GM18511 (cell line): Measurements from ENCODE around the gene CYB561A3.
"Not testable (repeated sequence)": the region's sequence is repeated elsewhere in the genome, so short reads cannot be mapped to it uniquely, and the experiment has no call there.

Source experiments
- ATAC-seq: cut with Tn5 transposase; IDR thresholded peaks from one replicate; pipeline ENCODE4 v1.9.1; 2021; ENCODE audit warnings: mild to moderate bottlenecking, moderate library complexity; ENCODE audit not compliant: unreplicated experiment

The CYB561A3 gene, protein sequence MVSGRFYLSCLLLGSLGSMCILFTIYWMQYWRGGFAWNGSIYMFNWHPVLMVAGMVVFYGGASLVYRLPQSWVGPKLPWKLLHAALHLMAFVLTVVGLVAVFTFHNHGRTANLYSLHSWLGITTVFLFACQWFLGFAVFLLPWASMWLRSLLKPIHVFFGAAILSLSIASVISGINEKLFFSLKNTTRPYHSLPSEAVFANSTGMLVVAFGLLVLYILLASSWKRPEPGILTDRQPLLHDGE

GRCh38 chr11:61361741-61362541, at the start of gene CYB561A3, which contains the start of gene TMEM138:
TSS of gene CYB561A3 (minus strand) at chr11:61361882. CDS start at chr11:61356713, 5,169 bp downstream.
TSS of gene TMEM138 (plus strand) at chr11:61362374. CDS start at chr11:61364391, 2,017 bp downstream.
- peak; percentile 79 for ATAC-seq

GRCh38 chr11:61406991-61407728, 45.5 kb upstream of the CYB561A3 start:
- ATAC-seq: no peak

GRCh38 chr11:61406067-61406466, 44.4 kb upstream of the CYB561A3 start:
- no peak for ATAC-seq

DNA sequence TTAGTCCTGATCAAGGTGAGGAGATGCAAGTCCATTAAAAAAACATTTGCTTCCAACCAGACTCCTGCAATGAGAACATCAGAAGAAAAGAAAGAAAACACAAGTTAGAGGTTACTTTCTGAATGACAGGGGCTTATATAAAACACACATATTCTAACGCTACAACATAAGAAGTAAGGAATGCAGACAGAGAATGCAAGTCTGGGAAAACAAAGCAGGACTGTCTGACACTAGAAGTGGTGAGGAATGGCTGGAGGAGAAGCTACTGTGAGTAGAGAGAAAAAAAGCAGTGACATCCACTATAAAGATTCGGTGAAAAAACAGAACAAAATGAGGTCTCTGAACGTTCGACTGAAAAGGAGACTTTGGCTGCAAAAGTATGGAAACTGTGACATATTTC, 43.0 kb upstream of the CYB561A3 start:
- no peak for ATAC-seq

- ATAC-seq: no peak
Observed at GRCh38 chr11:61404103-61404502, 42.4 kb upstream of the CYB561A3 start.

DNA sequence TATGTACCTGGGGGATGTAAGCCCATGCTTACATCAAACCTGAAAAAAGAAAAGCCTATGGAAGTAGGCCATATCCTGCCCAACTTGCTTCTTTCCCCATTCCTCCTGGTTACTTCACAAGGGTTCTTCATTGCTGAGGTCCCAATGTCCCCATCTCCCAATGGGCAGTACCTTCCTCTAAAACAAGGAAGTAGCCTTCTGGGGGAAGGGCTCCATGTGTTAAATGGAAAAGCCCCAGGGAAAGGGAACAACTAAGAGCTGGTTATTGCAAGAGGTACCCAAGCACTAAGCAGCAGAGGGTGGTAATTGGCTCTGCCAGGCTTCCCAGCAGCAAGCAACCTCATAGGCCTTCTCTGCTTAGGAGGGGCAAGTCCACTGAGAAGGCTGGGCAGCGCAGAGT, 42.0 kb upstream of the CYB561A3 start:
- ATAC-seq: no peak

- ATAC-seq: no peak
Observed at GRCh38 chr11:61401573-61401972, 39.9 kb upstream of the CYB561A3 start.

GRCh38 chr11:61401173-61401572, 39.5 kb upstream of the CYB561A3 start:
- no peak for ATAC-seq

GRCh38 chr11:61392981-61393595, 31.4 kb upstream of the CYB561A3 start:
- ATAC-seq: no peak

DNA sequence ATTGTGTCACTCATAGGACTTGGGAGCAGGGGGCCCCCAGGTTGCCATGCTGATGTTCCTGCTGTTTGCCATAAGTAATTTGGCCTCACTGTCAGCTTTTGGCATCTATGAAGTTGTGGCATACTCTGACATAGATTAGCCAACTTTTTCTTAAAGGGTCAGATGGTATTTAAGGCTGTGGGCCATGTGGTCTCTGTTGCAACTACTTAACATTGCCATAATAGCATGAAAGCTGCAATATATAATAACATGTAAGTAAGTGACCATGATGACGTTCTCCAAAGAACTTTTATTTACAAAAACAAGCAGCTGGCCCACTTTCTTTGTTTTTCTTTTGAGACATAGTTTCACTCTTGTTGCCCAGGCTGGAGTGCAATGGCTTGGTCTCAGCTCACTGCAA, 28.5 kb upstream of the CYB561A3 start:
- ATAC-seq: no peak

DNA sequence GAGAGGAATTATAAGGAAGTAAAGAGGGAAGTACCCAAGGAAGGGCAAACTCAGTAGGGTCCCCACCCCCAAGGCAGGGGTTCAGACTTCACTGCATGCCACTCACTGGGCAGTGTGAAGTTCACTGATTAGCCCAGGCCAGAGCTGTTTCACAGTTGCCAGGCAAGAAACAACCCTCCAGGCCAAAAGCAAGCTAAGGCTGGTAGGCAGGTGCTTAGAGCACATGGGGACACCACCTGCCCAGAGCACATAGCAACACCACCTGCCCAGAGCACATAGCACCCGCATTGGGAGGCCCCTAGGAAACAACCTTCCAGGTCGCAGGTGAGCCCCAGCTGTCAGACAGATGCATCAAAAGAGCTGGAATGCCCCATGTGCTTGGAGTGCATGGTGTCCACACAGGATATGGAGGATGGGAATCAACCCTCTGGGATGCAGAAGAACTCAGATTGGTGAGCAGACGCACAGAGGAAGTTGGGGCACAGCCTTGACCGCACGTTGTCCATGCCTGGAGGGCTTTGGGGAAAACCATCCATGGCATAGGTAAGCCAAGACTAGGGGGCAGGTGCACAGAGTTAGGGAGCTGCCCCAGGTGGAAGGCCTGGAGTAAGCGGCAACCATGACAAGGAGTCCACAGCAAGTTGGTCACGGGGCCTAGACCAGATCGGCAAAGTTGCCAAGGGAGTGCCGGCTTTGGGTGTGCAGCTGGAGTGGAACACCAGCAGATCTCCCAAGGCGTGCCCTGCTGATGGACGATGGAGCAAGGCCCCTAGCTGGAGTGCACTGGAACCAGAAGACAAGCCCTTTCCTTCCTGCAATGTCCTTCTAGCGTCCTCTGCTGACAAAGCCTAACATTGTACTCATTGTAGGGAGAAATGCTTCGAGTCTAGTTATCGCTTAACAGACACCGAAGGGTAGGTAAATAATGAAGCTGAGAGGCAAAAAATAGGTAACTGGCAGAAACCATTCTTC, 22.9 kb upstream of the CYB561A3 start:
- ATAC-seq: no peak

DNA sequence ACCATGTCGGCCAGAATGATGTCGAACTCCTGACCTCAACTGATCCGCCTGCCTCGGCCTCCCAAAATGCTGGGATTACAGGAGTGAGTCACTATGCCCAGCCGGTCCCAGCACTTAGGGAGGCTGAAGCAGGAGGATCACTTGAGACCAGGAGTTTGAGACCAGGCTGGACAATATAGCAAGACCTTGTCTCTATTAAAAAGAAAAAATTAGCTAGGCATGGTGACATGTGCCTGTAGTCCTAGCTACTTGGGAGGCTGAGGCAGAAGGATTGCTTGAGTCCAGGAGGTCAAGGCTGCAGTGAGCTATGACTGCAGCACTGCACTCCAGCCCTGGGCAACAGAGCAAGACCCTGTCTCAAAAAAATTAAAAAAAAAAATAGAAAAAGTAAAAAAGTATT, 22.2 kb upstream of the CYB561A3 start:
- not testable (repeated sequence) for ATAC-seq

- ATAC-seq: no peak
Observed at GRCh38 chr11:61380884-61381283, 19.2 kb upstream of the CYB561A3 start.

DNA sequence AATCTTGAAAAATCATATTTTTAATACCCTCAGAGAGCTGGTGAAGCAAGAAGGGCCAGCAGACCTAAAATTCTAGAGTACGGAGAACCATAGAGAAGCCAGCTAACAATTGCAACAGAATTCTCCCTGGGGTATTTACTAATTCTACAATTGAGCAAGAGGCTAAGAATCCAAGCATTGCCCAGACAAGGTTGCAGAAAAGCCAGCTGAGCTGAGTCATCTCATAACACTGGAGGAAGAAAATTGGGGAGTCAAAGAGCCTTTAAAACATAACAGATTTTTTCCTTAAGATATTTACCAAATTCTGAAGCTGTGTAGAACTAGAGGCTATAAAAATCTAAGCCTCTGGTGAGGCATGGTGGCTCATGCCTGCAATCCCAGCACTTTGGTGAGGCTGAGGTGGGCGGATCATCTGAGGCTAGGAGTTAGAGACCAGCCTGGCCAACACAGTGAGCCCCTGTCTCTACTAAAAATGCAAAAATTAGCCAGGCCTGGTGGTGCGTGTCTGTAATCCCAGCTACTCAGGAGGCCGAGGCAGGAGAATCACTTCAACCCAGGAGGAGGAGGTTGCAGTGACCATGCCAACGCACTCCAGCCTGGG, 17.1 kb upstream of the CYB561A3 start:
- no peak for ATAC-seq

GRCh38 chr11:61377461-61378160, 15.9 kb upstream of the CYB561A3 start:
- ATAC-seq: no peak

- no peak for ATAC-seq
Observed at GRCh38 chr11:61375761-61376108, 14.1 kb upstream of the CYB561A3 start.

DNA sequence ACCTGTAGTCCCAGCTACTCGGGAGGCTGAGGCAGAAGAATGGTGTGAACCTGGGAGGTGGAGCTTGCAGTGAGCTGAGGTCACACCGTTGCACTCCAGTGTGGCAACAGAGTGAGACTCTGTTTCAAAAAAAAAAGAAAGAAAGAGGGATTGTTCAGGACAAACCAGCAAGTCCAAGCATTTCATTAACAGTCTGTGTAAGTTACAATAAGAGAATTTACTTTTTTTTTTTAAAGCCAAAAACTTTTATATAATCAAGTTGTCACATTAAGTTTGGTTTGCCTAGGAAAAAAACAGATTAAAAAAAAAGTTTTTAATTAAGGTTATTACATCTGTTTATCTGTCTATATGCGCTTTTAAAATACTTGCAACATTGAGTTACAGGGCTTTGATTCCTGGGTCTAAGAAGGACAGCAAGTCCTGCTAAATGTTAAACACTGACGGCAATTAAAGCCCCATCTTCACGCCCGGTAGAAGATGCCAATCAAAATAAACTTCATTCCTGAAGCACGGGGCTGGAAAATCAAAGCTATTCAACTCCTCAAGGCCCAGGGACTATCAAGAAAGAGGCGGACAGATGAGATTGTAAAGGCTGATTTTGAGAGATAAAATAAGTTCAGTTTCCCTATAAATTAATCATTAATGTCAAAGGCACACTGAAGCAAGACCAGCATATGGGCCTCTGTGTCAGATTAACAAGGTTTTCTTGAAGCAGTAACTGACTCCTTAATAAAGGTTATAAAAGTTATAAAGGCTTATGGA, 11.2 kb upstream of the CYB561A3 start:
- ATAC-seq: no peak

DNA sequence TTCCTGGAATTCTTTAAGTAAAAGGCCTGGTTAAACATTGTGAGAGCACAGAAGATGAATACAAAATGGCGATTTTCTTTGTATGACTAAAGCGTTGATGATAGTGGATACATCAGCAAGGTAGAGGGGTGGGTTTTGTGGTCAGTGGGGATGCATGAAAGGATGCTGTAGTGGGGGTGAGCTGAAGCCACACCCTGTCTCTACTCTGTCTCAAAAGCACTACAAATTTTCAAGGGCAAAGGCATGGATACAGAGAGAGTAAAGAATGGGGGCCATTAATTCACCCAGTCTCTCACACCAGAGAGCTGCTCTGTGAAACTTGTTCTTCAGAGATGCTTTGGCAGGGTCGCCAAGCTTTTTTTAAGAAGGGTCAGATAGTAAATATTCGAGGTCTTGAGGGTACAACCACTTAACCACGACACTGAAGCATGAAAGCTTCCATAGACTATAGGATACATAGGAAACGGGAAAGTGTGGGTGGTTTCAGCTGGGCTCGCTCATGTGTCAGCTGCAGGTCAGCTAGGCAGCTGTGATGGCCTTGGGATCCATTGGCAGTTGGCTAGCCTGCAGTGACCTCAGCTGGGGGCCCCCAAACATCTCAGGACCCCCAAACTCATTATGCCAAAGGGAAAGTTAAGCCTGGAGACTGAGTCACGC, 8.8 kb upstream of the CYB561A3 start:
- peak; percentile 20 for ATAC-seq
